Measurements from ENCODE around the gene ULK4.

The ULK4 gene

GRCh38 chr3:41204369-41204768 lies 757.5 kb downstream of the ULK4 start:
- DNase-seq: no peak

GRCh38 chr3:41202834-41203345 lies 759.0 kb downstream of the ULK4 start:
- peak; percentile 5 for DNase-seq

GRCh38 chr3:41202075-41202833 lies 759.6 kb downstream of the ULK4 start:
- no peak for DNase-seq

DNA sequence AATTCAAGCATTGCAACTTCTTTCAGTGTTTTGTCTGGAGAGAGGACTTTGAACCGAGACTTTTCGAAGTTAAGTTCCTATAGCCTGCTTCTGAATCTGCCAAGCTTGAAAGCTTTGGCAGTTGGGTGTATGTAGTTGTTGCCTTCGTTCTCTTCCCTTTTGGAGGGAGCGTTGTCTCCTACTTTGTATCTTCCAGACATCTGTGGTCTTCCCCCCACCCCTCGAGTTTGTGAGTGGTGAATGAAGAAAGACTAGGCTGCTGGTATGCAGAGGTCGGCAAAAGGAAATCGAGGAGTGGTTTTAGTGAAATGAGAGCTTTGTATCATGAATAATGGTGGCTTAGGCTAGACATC lies 761.3 kb downstream of the ULK4 start:
- DNase-seq: no peak

DNA sequence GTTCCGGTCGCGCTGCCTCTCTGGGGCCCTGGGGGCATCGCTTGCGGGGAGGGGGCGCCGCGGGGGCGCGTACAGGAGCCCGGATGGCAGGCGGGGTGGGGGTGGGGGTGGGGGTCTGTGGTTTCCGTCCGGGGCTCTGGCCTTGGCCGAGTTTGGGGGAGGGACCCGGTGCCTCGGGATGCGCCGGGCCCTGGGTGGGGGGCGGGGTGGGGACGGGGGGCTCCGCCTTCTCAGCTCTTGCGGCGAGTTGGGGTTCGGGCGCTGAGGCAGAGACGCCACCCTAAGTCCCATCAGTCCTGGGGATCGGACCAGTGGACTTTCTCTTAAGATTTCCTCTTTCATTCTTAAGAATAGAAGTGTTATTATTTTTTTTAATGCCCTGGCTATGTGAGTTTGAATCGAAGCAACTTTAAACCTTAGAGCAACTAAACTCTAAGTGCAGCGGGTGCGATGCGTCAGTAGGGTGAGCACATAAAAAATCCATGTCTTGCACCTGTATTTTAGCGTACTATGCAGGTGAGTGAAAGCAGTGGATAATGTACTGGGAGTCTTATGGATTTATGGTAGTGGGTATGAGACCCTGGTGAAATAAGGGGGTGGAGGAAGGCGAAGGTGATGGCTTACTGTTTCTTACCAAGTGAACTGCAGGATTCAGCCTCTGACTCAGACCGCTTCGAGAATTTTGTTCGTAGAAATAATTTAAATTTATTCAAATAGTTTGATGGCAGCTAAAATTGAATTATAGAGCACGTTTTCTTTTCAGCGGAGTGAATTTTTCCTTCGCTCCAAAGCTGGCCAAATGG lies 761.8 kb downstream of the ULK4 start:
- DNase-seq: no peak

DNA sequence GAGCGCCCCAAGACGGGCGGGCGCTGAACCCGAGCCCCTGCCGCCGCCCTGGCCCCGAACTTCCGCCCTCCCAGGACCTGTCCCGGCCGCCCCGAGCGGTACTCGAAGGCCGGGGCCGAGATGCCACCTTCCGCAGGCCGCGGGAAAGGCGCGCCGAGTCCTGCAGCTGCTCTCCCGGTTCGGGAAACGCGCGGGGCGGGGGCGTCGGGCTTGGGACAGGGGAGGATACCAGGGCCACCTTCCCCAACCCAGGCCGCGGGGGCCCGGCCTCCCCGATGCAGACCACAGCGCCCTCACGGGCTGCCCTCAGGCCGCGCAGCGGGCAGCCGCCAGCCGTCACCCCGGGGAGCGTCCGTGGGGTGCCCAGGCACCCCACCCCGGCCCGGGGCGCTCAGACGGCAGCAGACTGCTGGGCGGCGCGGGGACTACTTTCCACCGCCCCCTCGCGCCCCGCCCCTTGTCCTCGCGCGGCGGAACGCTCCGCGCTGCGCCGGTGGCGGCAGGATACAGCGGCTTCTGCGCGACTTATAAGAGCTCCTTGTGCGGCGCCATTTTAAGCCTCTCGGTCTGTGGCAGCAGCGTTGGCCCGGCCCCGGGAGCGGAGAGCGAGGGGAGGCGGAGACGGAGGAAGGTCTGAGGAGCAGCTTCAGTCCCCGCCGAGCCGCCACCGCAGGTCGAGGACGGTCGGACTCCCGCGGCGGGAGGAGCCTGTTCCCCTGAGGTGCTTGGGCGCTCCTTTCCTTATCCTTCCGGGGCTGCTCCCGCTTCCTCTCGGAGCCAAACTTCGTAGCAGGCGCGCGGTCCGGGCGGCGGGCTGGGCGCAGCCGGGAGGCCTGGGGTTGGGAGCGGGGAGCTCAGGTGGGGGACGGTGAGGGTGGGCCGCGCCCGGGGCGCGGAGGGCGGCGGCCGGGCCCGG lies 762.7 kb downstream of the ULK4 start, which contains the start of gene CTNNB1:
CTNNB1 (plus strand) TSS at position 556 of the 916 bp plus-strand sequence. CDS start 24,564 bp downstream, outside the sequence.
- DNase-seq: peak; percentile 79

DNA sequence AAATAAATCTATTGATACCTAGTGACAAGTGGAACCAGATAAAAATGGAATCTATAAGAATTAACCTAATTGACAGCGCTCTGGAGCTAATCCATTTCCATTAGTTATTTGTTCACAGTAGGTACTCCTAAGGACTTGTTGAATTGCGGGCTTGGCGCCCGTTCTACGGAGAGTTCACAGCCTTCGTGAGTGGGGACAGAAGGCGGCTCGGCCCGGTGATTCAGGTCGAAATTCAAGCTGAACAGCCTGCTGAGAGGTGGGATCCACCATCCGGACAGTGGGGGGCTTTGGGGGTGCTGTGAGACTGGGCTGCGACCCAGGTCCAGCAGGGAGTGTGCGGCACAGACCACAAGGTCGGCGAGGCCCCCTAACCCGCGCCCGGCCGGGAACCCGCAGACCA lies 763.4 kb downstream of the ULK4 start:
- no peak for DNase-seq

GRCh38 chr3:41198046-41198445 lies 763.9 kb downstream of the ULK4 start:
- DNase-seq: no peak
